ENCODE measurements around the gene FAM25C.
"Not testable (repeated sequence)": the region's sequence is repeated elsewhere in the genome, so short reads cannot be mapped to it uniquely, and the experiment has no call there.

The FAM25C gene

DNA sequence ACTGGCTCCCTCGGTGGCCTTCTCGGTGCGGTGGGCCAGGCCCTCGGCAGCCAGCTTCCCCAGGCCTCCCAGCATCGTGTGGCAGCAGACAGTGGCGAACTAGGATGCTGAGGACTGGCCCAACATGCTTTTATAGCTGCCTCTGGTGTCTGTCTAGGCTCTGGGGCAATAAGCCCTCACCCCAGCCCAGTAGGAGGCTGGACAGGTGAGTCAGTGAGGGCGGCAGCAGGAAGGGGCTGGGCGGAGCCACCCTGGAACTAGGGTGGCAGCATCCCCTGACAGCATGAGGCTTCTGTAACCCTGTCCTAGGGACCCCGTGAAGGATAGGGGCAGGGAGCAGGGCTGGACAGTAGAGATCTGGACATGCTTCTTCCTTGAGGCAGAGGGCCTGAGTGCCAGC, at the start of gene FAM25C:
Gene FAM25C, minus strand, starts transcription at position 101 of the 400 bp plus-strand sequence. Its CDS starts 26 bp downstream, at position 75.
- DNase-seq: not testable (repeated sequence)

DNA sequence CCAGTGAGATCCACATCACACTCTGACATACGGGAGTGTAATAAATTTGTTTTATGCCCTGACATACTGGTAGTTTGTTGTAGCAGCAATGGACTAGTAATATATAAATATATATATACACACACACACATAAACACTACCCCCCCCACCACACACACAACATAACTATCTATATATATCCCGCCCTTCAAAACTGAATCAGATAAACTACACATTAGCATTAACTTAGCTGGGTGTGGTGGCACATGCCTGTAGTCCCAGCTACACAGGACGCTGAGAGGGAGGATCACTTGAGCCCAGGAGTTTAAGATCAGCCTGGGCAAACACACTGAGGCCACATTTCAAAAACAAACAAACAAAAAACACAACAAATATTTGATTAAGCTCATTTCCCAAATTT, 45.0 kb upstream of the FAM25C start:
- not testable (repeated sequence) for DNase-seq

DNA sequence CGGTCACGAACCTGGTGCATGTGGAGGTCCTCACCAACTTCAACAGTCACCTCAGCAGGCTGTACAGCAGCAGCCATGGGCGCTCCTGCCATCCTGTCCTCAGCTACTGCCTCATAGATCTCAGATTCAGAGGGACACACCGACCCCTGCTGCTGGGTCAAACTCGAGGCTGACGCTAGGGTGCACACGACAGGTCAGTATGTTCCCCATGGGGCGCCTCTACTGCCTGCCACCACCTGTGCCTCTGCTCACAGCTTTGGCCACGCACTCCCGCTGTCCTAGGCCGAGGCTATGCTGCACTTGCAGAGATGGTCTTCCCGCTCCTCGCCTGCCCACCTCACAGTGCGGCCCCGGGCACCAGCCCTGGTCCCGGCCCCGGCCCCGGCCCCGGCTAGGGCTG, 31.8 kb upstream of the FAM25C start:
- DNase-seq: not testable (repeated sequence)

DNA sequence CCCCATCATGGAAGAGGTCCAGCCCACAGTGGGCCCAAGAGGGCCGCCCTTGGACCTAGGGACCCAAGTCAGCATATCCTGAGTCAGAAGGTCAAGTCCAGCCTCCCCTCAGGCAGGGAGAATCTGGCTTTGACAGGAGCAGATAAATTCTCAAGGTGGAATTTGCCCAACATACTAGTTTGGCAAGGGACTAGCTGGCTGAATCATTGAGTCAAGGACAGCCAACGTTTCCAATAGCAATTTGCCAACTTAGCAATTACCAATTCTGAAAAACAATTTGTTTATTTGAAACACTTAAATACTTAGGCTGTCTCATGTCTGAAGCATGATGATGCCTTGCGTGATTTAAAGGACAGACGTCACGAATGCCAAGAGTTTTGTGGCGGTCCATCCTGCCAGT, 2.7 kb upstream of the FAM25C start:
- not testable (repeated sequence) for DNase-seq

DNA sequence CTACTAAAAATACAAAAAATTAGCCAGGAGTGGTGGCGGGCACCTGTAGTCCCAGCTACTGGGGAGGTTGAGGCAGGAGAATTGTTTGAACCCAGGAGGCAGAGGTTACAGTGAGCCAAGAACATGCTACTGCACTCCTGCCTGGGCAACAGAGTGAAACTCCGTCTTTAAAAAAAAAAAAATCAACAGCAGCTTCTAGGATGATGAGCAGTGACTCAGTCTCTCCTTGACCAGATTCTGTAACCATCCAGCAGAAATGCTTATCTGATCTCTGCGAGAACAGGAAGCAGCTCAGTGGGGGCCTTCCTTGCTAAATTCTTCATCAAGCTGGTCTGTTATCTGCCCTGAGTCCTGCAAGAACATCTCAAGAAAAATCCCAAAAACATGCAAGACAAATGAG, 5.5 kb downstream of the FAM25C start:
- peak; percentile 2 for DNase-seq

DNA sequence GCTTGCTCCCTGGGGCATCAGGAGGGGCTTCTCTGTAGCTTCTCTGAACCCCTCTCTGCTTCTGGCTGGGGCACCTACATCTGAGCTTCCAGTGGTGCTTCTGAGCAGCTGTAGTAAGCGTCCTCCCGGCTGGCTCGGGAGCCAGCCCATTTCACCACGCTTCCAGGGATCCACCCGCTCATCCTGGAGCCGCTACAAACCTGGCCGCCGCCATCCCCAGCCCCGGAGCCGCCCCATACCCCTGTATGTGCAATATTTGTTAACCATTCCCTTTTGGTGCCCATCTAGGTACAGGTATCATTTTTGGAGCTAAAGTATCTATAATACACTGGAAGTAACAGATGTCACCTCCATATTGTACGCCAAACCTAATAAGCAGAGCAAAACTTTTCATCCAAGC, 7.0 kb downstream of the FAM25C start:
- not testable (repeated sequence) for DNase-seq

DNA sequence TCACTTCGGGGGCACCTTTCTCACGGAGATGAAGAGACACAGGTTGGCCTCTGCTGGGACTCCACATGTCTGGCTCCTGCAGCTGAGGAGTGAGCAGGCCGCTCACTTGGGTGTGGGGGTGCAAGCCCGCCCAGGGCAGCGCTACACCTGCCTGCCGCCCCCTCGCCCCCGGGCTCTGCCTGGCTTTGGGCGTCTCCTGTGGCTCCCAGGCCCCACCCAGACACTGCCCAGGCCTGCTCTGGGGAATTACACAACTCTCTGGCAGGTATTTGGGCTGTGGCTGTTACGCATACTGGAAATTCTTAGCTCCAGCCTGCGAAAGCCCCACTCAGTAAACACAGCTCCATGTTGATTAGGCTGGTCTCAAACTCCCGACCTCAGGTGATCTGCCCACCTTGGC, 7.9 kb downstream of the FAM25C start:
- DNase-seq: not testable (repeated sequence)

DNA sequence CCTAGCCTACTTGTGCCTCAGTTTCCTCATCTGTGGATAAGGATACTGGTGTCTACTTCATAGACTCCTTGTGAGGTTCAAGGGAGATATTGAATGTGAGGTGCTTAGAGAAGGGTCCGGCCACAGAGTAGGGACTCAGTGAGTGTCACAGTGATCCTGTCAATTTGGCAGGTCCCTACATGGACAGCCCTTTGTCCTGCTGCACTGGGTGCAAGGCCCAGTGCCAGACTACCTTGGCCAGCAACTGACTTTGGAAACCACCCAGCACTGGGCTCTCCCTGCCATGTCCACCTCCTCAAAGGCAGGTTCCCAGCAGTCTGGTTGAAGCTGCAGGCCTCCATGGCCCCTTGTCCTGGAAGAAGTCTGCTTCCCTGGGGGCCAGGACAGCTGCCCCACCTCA, 9.5 kb downstream of the FAM25C start:
- DNase-seq: not testable (repeated sequence)

DNA sequence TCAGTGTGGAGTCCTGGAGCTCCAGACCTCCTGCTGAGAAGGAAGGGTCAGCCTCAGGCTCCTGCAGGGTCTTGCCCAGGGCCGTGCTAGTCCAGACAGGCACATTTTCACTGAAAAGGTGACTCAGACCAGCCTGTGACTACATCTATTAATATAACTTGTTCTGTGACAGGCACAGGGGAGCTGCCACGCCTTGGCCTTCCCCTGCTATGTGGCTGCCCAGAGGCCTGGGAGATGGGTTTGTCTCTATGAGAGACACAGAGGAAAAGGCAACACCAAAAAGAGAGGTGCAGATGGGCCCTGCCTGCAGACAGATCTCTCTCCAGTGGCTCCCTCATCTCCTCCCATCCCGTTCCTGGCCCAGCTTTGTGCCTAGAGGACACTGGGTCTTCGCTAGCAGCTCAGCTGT, 10.0 kb downstream of the FAM25C start:
- DNase-seq: not testable (repeated sequence)

DNA sequence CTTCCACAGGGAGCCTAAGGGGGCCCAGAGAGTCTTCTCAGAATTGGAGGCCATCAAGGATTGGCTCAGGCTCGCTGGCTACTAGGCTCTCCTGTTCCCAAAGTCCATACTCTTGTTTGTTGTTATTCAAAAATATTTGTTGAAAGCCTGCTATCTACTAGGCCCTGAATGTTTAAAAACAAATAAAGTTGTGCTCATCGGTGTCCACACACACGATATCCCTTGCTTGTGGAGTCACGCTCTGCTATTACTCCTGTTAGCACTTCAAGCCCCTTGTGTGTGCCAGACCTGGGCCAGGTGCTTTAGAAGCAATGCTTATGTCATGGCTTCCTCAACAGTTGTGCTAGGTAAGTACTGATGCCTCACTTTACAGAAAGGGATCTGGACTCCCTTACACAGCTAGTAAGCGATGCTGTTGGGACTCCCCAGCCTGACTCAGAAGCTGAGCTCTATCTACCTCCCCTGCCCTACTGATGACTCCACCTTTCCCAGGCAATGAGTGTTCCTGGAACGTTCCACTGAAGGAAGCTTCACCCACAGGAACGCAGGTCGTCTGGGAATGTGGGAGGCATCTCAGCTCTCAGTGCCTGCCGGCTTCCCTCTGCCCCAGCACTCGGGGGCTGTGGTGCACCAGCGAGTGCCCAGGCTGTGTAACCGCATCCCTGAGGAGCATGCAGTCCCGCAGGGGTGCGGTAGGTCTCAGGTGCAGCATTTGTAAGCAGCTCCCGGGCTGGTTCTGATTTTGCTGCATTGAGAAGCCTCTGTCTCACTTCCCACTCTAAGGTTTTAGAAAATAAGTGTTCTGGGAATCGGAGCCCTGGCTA, 10.7 kb downstream of the FAM25C start:
- not testable (repeated sequence) for DNase-seq

DNA sequence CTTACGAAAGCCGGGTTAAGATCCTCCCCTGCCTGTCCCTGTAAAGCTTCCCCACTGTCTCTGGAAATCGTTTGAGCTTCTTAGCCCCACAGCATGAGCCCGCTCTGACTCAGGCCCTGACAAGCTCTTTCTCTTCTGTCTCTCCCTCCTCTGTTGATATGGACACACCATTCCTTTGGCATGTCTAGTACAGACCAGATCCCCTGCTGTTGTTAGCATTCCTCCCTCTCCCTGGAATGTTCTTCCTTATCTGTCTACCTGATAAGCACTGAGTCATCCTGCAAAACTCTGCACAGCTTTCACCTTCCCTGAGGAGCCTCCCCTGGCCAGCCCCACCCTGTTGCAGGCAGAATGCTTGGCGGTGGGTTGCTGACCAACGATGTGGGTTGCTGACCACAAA, 11.6 kb downstream of the FAM25C start:
- not testable (repeated sequence) for DNase-seq

DNA sequence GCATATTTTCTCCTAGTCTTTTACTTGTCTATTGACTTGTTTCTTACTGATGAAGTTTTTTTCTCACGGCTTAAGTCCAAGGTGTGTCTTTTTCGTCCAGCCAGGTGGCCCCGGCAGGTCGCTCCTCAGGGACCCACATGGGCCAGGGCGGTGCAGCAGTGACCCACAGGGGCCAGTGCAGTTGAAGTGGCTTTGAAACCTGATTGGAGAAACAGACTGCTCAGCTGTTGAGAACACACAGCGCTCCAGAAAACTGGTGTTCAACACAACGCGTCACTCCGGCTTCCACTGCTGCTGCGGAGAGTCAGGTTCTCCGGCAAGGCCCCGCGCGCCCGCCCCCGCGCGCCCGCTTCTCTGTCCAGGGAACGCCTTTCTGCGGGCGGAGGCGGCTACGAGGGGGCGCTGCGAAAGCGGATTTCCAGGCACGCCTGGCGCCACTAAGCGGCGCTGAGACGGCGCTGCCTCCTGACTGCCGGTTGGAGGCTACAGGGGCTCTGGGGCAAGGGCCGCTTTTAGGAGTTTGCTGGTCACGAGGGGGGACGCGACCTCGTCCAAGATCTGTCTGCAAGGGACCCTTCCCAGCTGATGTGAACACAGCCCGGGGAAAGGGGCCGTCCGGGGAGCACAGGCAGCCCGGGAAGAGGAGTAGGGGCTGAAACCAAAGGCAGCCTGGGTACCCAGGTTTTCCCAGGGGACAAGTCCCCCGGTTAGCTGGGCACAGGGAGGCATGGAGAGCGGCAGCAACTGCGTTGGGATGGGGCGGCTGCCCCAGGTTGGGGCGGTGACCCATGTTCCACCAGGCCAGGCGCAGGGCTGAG, 13.0 kb downstream of the FAM25C start:
- not testable (repeated sequence) for DNase-seq

DNA sequence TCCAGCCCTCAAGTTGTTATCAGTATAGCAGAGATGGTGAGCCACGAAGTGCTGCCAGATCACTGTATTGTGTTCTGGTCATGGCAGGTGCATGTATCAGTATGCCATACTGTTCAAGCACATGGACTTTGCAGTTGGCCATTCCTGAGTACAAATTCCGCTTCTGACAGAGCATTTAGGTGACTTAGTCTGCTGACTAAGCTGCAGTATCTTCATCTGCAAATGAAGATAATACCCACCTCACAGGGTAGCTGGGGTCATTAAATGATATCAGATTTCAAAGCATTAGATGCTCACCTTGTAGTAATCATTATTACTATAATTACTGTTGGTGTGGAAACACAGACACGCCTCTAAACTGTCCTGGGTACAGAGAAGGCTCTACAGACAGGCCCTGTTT, 24.2 kb downstream of the FAM25C start:
- not testable (repeated sequence) for DNase-seq

DNA sequence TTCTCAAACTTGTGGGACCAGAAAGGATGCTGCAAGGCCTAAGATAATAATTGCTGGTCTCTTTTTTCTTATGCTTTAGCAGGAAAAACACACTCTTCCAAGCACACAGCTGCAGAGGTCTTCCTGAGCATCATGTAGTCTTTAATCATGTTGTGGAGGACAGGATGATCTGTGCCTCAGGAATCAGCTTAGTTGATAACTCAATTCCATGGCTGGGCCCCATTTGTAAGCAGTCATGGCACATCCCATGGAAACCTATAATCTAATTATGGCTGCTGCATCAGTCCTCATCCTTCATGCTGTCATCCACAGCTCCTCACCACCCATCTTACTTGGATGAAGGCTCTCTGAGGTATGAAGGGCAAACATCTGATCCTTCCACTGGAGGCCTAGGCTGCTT, 26.5 kb downstream of the FAM25C start:
- DNase-seq: not testable (repeated sequence)

DNA sequence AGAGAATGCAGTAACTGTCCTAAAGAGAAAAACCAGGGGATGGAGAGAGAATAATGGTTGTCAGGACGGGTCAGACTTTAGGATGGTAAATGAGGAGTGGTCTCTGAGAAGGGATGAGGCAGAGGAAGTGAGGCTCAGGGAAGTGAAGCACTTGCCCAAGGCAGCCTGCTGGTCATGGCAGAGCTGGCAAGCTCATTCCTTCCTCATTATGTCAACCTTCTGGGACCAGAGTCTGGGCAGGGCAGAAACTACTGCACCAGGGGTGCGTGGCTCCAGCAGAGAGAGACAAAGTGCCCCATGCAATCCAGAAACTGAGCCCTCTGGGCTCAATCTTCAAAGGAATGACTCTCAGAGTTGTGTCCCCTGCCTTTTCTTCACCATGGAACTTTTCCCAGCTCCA, 27.5 kb downstream of the FAM25C start:
- not testable (repeated sequence) for DNase-seq

DNA sequence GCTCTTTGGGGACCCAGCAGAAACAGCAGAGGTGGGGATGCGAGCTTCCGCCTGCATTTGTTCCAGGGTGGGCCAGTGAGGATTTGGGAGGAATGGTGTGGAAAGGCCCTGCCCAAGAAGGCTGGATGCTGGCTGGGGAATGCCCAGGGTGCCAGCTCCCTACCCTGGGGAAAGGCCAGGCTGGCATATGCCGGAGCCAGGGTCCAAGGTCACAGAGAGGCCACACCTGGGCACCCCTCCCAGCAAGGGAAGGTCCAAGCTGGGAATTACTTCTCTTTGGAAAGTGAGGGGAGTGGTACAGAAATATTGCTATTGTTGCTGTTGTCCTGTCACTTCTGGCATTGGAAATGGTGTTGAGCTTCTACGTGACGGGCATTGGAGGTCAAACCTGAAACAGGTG, 28.0 kb downstream of the FAM25C start:
- DNase-seq: not testable (repeated sequence)

DNA sequence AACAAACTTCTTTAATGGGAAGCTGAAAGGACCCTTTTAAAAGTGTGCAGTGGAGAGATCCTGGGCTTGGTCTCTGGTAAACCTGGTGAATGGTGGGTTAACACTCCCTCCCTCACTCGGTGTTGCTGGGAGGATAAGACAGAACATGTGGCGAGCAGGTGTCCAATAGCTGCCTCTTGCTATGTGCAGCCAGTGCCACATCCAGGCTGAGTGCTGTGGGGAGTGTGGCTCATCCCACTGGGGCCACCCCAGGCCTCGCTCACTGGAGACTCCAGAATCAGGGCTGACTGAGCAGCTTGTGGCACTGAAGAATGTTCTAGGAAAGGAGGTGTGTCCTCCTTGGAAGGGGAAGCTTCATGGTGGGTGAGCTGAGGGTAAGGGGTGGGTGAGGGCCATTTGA, 29.5 kb downstream of the FAM25C start:
- not testable (repeated sequence) for DNase-seq

DNA sequence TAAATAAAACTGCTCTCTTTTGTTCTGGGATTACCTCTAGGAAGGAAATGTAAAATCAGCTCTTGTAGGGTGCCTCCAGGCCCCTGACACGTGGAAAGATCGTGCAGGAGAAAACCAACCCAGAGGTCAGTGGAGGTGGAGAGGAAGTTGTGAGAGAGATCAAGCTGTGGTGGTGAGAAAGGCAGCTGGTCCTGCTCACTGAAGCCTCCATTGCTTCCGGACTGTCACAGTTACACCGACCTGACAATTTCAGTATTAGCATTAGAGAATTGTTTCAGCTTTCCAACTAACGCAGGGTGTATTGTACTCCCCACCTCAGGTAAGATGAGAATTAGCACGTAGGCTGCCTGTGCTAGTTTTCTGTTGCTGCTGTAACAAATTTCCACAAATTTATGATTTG, 30.6 kb downstream of the FAM25C start:
- DNase-seq: not testable (repeated sequence)

DNA sequence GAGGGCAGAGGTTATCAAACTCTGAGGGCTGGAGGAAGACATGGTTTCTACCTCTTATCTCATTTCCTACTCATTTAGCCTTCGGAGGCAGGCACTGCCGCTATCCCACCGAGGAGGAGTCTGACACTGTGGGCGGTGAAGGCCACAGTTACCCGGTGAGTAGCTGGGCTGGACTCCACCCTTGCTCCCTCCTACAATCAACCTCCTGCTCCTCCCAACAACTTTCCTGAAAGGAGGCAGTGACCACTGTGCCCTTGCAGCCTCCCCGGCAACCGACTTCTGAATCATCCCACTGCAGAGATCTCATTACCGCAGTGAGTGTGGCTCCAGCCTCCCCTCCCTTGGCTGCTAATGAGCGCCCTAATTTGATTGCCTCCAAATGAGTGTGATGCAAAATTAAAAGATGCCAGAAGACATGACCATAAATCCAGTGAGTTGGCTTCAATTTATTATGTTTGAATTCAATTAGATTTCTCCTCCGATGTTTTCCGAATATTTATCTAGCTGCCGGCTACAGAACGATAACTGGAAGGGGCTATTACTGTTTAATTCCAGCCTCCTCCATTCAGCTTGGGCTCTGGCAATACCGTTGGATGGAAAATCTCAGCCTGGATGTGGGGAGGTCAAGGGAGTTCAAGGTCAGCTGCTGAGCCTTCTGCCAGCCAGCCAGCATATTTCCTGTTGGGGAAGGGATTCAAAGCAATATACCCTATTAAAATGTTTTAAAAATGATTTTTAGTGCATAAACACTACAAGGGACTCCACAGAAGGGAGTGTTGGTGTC, 35.1 kb downstream of the FAM25C start:
- DNase-seq: not testable (repeated sequence)

DNA sequence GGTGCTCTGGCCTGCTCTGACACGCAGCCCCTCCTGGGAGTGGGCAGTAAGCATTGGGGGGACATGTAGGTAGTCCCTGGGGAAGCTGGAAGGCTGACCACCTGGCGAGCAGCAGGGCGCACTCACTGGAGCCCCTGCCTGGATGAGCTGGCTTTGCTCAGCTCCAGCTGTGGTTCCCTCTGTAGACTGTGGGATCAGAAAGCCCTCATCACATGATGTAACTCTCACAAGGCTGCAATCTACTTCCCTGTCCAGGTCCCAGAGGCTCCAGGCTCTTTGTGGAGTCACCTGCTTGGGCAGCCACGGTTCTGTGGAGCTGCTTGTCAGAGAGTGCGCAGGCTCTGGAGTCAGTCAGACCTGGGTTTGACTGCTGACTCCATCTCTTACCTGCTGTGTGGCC, 36.8 kb downstream of the FAM25C start:
- DNase-seq: not testable (repeated sequence)

DNA sequence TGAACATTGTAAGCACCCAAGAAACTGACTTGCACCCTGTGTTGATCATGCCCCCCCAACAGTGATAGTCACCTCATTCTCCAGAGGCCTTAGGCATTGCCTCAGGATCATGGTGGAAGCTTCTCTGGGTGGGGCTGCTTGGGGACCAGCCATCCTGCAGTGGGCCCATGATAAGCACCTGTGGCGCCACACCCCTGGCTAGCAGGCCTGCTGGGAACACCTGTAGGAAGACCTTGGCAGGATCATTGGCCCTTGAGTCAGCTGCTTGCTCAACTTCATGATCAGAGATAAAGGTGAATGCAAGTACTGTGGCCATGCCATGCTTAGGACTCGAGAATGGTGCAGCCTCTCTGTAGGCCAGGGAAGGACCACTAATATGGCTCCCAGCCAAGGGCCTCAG, 38.9 kb downstream of the FAM25C start:
- not testable (repeated sequence) for DNase-seq

DNA sequence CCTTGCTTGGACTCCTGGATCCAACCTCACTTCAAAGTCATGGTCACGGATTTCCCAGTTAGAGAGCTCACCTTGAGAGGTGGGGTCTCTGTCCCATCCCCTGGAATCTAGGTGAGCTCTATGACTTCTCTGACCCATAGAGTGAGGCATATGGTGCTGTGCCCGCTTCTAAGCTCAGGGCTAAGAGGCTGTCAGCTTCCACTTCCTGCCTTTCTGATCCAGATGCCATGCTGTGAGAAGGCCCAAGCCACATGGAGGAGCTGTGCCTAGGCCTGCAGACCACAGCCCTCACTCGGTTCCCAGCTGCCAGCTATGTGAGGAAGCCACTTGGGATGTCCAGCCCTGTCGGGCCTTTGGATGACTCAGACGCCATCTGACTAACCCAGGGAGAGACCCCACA, 39.9 kb downstream of the FAM25C start:
- DNase-seq: not testable (repeated sequence)

DNA sequence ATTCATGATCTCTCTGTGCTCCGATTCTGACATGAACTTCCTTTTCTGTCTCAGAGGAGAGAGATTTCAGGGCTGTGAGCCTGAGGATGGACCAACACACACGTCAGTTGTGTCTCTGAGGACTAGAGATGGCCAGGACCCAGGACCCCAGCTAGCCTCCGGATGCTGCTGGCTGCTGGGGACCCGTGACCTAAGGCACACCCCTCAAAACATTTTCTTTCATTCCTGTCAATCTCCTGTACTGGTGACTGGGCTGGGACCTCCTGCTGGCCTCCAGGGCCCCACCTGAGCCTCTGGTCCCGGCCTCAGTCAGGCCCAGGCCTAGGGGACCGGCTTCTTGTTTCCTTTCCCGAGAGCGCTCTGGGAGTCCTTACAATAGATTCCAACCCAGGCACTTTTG, 42.4 kb downstream of the FAM25C start:
- DNase-seq: not testable (repeated sequence)

All from HCEC 1CT (cell line).